ENCODE measurements around the gene DENND1B.
"Not testable (repeated sequence)": the region's sequence is repeated elsewhere in the genome, so short reads cannot be mapped to it uniquely, and the experiment has no call there.

Gene DENND1B

GRCh38 chr1:197745911-197746310 lies 29.4 kb downstream of the DENND1B start:
- DNase-seq (ENCODE audit: insufficient read length, low spot score) = no peak
- TF ChIP-seq POLR2A (IDR thresholded peaks at IDR 0.05; ENCODE audit: low read depth, low read length) = no peak
- no peak for FAIRE-seq

- no peak for TF ChIP-seq POLR2A (IDR thresholded peaks at IDR 0.05; ENCODE audit: low read depth, low read length)
- DNase-seq (ENCODE audit: insufficient read length, low spot score) (no peak), FAIRE-seq (no peak)
These were observed 30.3 kb downstream of the DENND1B start for GRCh38 chr1:197744979-197745378.

- DNase-seq (ENCODE audit: insufficient read length, low spot score) = no peak
- no peak for TF ChIP-seq POLR2A (IDR thresholded peaks at IDR 0.05; ENCODE audit: low read depth, low read length)
- FAIRE-seq = no peak
These were observed 31.7 kb downstream of the DENND1B start for GRCh38 chr1:197743578-197743977.

GRCh38 chr1:197740992-197741391 lies 34.3 kb downstream of the DENND1B start:
- FAIRE-seq = no peak
- no peak for TF ChIP-seq POLR2A (IDR thresholded peaks at IDR 0.05; ENCODE audit: low read depth, low read length)

GRCh38 chr1:197738927-197739326 lies 36.4 kb downstream of the DENND1B start:
- FAIRE-seq = peak; percentile 20
- no peak for TF ChIP-seq POLR2A (IDR thresholded peaks at IDR 0.05; ENCODE audit: low read depth, low read length)
- no peak for DNase-seq (ENCODE audit: insufficient read length, low spot score)

More at GRCh38 chr1:197740992-197741391, 34.3 kb downstream of the DENND1B start:
- DNase-seq (ENCODE audit: insufficient read length, low spot score) = no peak

GRCh38 chr1:197737916-197738315 lies 37.4 kb downstream of the DENND1B start:
- FAIRE-seq (no peak), DNase-seq (ENCODE audit: insufficient read length, low spot score) (no peak)
- TF ChIP-seq POLR2A (IDR thresholded peaks at IDR 0.05; ENCODE audit: low read depth, low read length) = no peak

GRCh38 chr1:197736685-197737084 lies 38.6 kb downstream of the DENND1B start:
- no peak for FAIRE-seq
- DNase-seq (ENCODE audit: insufficient read length, low spot score) = peak; percentile 1
- TF ChIP-seq POLR2A (IDR thresholded peaks at IDR 0.05; ENCODE audit: low read depth, low read length) = no peak

GRCh38 chr1:197735461-197735860 lies 39.8 kb downstream of the DENND1B start:
- DNase-seq (ENCODE audit: insufficient read length, low spot score) (no peak), FAIRE-seq (no peak)
- no peak for TF ChIP-seq POLR2A (IDR thresholded peaks at IDR 0.05; ENCODE audit: low read depth, low read length)

- DNase-seq (ENCODE audit: insufficient read length, low spot score) (no peak), FAIRE-seq (no peak)
- no peak for TF ChIP-seq POLR2A (IDR thresholded peaks at IDR 0.05; ENCODE audit: low read depth, low read length)
These were observed 42.0 kb downstream of the DENND1B start for GRCh38 chr1:197733324-197733723.

GRCh38 chr1:197732187-197732586 lies 43.1 kb downstream of the DENND1B start:
- no peak for TF ChIP-seq POLR2A (IDR thresholded peaks at IDR 0.05; ENCODE audit: low read depth, low read length)
- FAIRE-seq = no peak
- no peak for DNase-seq (ENCODE audit: insufficient read length, low spot score)

- no peak for FAIRE-seq
- TF ChIP-seq POLR2A (IDR thresholded peaks at IDR 0.05; ENCODE audit: low read depth, low read length) = no peak
- DNase-seq (ENCODE audit: insufficient read length, low spot score) = no peak
These were observed 43.8 kb downstream of the DENND1B start for GRCh38 chr1:197731449-197731848.

GRCh38 chr1:197725976-197726375 lies 49.3 kb downstream of the DENND1B start:
- no peak for TF ChIP-seq POLR2A (IDR thresholded peaks at IDR 0.05; ENCODE audit: low read depth, low read length)
- FAIRE-seq (no peak), DNase-seq (ENCODE audit: insufficient read length, low spot score) (no peak)

GRCh38 chr1:197725044-197725443 lies 50.2 kb downstream of the DENND1B start:
- DNase-seq (ENCODE audit: insufficient read length, low spot score) (no peak), FAIRE-seq (peak; percentile 11)
- no peak for TF ChIP-seq POLR2A (IDR thresholded peaks at IDR 0.05; ENCODE audit: low read depth, low read length)

GRCh38 chr1:197715806-197716205 lies 59.5 kb downstream of the DENND1B start:
- TF ChIP-seq POLR2A (IDR thresholded peaks at IDR 0.05; ENCODE audit: low read depth, low read length) = no peak
- FAIRE-seq = no peak
- DNase-seq (ENCODE audit: insufficient read length, low spot score) = no peak

- DNase-seq (ENCODE audit: insufficient read length, low spot score) (no peak), FAIRE-seq (no peak)
- no peak for TF ChIP-seq POLR2A (IDR thresholded peaks at IDR 0.05; ENCODE audit: low read depth, low read length)
These were observed 68.7 kb downstream of the DENND1B start for GRCh38 chr1:197706601-197707000.

GRCh38 chr1:197705941-197706340 lies 69.3 kb downstream of the DENND1B start:
- TF ChIP-seq POLR2A (IDR thresholded peaks at IDR 0.05; ENCODE audit: low read depth, low read length) = no peak
- FAIRE-seq (no peak), DNase-seq (ENCODE audit: insufficient read length, low spot score) (no peak)

- FAIRE-seq; DNase-seq (ENCODE audit: insufficient read length, low spot score): not testable (repeated sequence)
These were observed 74.6 kb downstream of the DENND1B start for GRCh38 chr1:197700688-197701087.
